GM10847 (cell line): ENCODE data around the gene OSM.

Experiments used
- POLR2A ChIP-seq: IDR thresholded peaks from 2 replicates; pipeline ENCODE4 v1.6.1; 2011; ENCODE audit not compliant: insufficient read length; ENCODE audit errors: extremely low read depth

OSM gene

GRCh38 chr22:30266445-30267381 is at the start of gene OSM:
Gene OSM, minus strand, starts transcription at chr22:30266851. Its CDS starts 52 bp downstream, at chr22:30266799.
- peak; percentile 18 for TF ChIP-seq POLR2A

GRCh38 chr22:30315962-30316576 is 49.4 kb upstream of the OSM start:
- no peak for TF ChIP-seq POLR2A

GRCh38 chr22:30314915-30315314 is 48.3 kb upstream of the OSM start:
- no peak for TF ChIP-seq POLR2A

- no peak for TF ChIP-seq POLR2A
Measured at GRCh38 chr22:30313527-30314363, 47.1 kb upstream of the OSM start.

- TF ChIP-seq POLR2A, result no peak
Measured at GRCh38 chr22:30312053-30312452, 45.4 kb upstream of the OSM start.

- TF ChIP-seq POLR2A, result no peak
Measured at GRCh38 chr22:30310881-30311771, 44.5 kb upstream of the OSM start.

- TF ChIP-seq POLR2A, result no peak
Measured at GRCh38 chr22:30309951-30310741, 43.5 kb upstream of the OSM start.

GRCh38 chr22:30308518-30309230 is 42.0 kb upstream of the OSM start:
- TF ChIP-seq POLR2A, result no peak

GRCh38 chr22:30308093-30308492 is 41.4 kb upstream of the OSM start:
- TF ChIP-seq POLR2A, result no peak

GRCh38 chr22:30307041-30307574 is 40.5 kb upstream of the OSM start:
- TF ChIP-seq POLR2A, result no peak

- TF ChIP-seq POLR2A, result no peak
Measured at GRCh38 chr22:30306627-30307011, 40.0 kb upstream of the OSM start.

GRCh38 chr22:30305906-30306626 is 39.4 kb upstream of the OSM start:
- no peak for TF ChIP-seq POLR2A
